GM10266 (cell line): ENCODE results near the gene ZNF205.

Experiments
- DNase-seq: peaks from one replicate; pipeline ENCODE4 v3.0.0; 2012; ENCODE audit errors: extremely low spot score
- CTCF ChIP-seq: IDR thresholded peaks from 2 replicates; pipeline ENCODE4 v1.5.1; 2012; ENCODE audit warnings: mild to moderate bottlenecking, low read depth; ENCODE audit not compliant: control insufficient read depth, insufficient read depth; ENCODE audit errors: missing control alignments

ZNF205 gene

GRCh38 chr16:3115003-3115402 is 2.6 kb downstream of the ZNF205 start:
- no peak for TF ChIP-seq CTCF

GRCh38 chr16:3115561-3115960 is 3.2 kb downstream of the ZNF205 start:
- TF ChIP-seq CTCF: no peak
- no peak for DNase-seq

More at GRCh38 chr16:3115003-3115402, 2.6 kb downstream of the ZNF205 start:
- DNase-seq: no peak

- TF ChIP-seq CTCF: no peak
Measured at GRCh38 chr16:3118204-3118790, 5.9 kb downstream of the ZNF205 start.

GRCh38 chr16:3118846-3119245 is 6.5 kb downstream of the ZNF205 start:
- TF ChIP-seq CTCF: no peak
- DNase-seq: no peak

More at GRCh38 chr16:3118204-3118790, 5.9 kb downstream of the ZNF205 start:
- DNase-seq: no peak

GRCh38 chr16:3119286-3119685 is 6.9 kb downstream of the ZNF205 start:
- no peak for TF ChIP-seq CTCF
- DNase-seq: no peak

GRCh38 chr16:3119701-3120408 is 7.5 kb downstream of the ZNF205 start:
- TF ChIP-seq CTCF: no peak
- no peak for DNase-seq

GRCh38 chr16:3120435-3120834 is 8.0 kb downstream of the ZNF205 start:
- no peak for DNase-seq
- no peak for TF ChIP-seq CTCF
